ENCODE measurements around the gene EPS8L3. TPM values are rescaled to one million over a fixed set of nuclear protein-coding genes. Genes with fewer than 3 reads are reported as not detected.
"Not testable (repeated sequence)": the region's sequence is repeated elsewhere in the genome, so short reads cannot be mapped to it uniquely, and the experiment has no call there.

The EPS8L3 gene, protein sequence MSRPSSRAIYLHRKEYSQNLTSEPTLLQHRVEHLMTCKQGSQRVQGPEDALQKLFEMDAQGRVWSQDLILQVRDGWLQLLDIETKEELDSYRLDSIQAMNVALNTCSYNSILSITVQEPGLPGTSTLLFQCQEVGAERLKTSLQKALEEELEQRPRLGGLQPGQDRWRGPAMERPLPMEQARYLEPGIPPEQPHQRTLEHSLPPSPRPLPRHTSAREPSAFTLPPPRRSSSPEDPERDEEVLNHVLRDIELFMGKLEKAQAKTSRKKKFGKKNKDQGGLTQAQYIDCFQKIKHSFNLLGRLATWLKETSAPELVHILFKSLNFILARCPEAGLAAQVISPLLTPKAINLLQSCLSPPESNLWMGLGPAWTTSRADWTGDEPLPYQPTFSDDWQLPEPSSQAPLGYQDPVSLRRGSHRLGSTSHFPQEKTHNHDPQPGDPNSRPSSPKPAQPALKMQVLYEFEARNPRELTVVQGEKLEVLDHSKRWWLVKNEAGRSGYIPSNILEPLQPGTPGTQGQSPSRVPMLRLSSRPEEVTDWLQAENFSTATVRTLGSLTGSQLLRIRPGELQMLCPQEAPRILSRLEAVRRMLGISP
- total RNA-seq (2014; rRNA removed; shearing (Covaris generic)) = not detected in 2 replicates
- not detected in 2 replicates for polyA plus RNA-seq (2015; cell fraction: cytosol; rRNA removed)
- not detected in 2 replicates for polyA plus RNA-seq (2015; cell fraction: nucleus; rRNA removed)

DNA sequence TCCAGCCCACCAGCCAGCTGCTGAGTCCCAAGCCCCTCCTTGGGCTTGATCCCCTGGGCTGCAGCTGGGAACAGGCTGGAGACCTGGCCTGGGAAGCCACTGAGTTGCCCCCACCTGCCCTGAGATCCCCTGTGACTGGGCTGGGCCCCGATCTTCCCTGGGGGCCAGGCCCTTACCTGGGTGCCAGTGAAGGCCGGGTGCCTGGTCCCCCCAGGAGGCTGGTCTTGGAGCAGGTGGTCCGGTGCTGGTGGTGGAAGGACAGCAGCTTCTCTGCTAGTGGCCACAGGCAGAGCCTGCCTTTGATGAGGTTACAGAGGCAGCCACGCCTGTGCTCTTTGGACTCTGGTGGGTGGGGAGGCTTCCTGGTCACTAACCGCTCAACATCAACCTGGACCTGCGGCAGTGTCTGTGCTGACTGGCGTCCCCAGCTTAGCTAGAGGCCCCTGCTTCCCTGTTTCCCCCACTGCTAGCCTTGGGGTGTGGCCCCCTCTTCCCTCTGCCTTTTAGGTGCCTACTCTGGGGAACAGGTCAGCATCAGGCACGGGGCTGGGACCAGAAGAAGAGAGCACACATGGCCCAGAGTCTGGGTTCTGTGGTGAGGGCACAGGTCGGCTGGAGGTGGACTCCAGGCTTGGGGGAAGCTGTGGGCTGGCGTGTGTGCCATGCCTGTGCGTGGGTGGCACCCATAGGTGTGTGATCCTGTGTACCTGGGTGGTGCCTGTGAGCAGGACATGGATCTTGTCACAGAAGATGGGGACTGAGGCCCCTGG lies at the start of gene EPS8L3:
TSS of gene EPS8L3 (minus strand) at position 278 of the 770 bp plus-strand sequence. CDS start 2,174 bp downstream, outside the sequence.
- in situ Hi-C loops (cut with HindIII; ENCODE audit: low pct_unique_long_range_greater_than_20kb, low sequenced_read_pairs) = no loop called here

DNA sequence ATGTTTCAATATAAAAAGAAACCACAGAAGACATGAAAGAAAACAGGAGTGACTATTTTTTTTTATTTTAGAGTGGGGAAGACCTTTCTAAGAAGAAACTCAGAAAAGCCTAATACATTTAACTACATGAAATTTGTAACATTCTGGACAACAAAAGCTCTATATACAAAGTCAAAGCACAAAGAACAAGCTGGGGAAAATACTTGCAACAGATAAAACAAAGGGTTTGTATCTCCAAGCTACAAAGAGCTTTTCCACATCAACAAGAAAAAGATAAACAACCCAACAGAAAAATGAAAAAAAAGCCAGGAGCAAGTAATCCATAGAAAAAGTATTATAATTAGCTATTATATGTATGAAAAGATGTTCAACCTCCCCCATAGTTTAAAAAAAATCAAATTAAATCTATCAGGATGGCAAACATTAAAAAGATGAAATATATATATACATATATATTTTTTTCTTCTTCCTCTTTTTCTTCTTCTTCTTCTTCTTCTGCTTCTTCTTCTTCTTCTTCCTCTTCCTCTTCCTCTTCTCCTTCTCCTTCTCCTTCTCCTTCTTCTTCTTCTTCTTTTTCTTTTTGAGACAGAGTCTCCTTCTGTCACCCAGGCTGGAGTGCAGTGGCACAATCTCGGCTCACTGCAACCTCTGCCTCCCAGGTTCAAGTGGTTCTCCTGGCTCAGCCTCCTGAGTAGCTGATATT lies 49.1 kb upstream of the EPS8L3 start:
- in situ Hi-C loops (cut with HindIII; ENCODE audit: low pct_unique_long_range_greater_than_20kb, low sequenced_read_pairs) = no loop called here
- peak; percentile 4 for DNase-seq (ENCODE audit: low read depth, low spot score)

More for the DNA sequence above, at the start of gene EPS8L3:
- DNase-seq (ENCODE audit: low read depth, low spot score) = no peak

DNA sequence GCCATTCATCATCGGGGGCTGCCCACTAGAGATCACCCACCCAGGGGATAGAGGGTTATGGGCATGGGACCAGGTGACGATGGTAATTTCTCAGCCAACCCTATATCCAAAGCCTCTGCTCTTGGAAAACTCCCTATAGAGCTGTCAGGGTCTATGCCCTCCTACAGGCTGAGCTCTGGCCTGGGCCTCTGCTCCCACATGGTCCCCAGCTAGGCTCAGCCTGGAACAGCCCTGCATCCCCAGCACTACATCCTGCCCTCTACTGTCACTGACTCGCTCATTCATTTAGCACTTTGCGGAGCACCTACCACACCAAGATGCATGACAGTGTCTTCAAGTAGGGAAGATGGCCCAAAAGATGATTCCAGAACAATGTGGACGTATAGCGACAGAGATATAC lies 45.0 kb upstream of the EPS8L3 start:
- DNase-seq (ENCODE audit: low read depth, low spot score) = no peak
- in situ Hi-C loops (cut with HindIII; ENCODE audit: low pct_unique_long_range_greater_than_20kb, low sequenced_read_pairs) = no loop called here

DNA sequence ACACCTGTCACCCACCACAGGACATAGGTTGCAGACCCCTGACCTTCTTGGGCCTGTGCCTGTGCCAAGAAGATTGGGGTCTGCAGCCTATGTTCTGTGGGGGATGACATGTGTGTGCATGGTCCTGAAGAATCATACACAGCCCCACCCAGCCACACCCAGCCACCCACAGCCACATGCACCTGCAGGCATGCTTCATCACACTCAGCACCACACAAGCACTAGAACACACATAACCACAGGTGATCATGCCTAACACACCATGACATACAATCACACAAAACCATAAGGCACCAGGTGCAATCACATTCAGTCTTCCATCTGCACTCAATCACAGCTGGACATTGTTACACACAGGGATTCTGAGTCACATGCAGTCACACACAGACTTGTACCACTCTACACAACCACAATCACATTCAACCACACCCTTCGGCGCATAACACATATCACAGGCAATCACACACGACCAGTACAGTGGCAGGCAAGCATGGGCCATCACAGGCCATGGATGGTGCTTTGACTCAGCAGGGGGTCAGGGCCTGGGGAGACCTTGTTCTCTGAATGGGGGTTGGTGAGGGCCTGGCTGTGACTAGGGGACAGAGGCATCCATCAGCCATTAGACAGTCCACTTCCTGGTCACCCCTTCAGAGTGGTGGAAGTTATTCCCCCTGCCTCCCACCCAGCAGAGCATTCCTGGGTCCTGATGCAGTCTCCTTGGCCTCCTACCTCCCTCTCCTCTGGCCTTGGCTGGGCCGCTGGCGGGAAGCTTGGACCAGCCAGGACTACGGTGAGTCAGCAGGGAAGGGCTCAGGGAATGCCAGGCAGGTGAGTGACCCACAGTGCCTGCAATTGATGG lies 44.3 kb upstream of the EPS8L3 start:
- DNase-seq (ENCODE audit: low read depth, low spot score) = no peak
- in situ Hi-C loops (cut with HindIII; ENCODE audit: low pct_unique_long_range_greater_than_20kb, low sequenced_read_pairs) = no loop called here

DNA sequence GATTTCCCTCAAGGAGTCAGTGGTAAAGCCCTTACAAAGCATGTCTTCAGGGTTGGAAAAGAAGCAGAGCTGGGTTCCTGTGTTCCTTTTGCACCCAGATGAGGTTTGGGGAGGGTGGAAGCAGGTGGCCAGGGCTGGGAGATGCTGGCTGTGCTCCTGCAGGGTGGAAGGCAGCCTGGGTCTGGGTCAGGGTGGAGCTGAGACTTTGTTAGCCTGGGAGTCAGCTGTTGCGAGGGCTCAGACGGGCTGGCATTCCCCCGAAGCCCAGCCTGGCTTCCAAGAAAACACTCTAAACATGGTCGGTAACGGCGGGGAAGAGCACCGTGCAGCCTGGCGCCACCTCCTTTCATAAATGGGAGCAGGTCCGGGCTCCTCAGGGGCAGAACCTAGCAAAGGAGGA lies 43.7 kb upstream of the EPS8L3 start:
- DNase-seq (ENCODE audit: low read depth, low spot score) = no peak
- in situ Hi-C loops (cut with HindIII; ENCODE audit: low pct_unique_long_range_greater_than_20kb, low sequenced_read_pairs) = no loop called here

DNA sequence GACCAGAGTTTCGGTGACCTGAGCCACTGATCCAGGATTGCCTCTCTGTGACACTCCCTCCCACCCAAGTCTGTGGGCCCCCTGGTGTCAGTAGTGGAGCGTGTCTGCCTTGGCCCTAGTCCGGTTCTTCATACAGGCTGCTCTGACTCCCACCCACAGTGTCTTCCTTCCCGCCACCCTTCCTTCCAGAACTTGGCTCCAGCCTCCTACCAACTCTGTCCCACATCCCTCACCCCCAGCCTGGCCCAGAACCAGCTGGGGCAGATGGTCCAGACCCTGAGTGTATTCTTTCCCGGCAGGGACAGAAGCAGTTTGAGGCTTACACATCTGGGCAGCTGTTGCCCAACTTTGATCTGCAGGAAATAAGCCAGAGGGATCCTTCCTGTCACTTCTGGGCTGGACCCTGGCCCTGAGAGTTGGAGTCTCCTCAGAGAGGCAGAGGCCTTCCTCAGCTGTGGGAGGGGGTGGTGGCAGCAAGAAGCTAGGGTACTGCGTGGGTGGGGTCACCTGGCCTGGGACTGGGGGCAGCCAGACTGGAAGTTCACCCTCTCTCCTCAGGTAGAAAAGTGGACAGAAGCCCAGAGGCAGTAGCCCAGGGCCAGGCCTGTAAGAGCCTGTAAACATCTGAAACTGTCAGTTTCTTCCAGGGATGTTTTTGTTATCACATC lies 43.1 kb upstream of the EPS8L3 start:
- in situ Hi-C loops (cut with HindIII; ENCODE audit: low pct_unique_long_range_greater_than_20kb, low sequenced_read_pairs) = no loop called here
- no peak for DNase-seq (ENCODE audit: low read depth, low spot score)

DNA sequence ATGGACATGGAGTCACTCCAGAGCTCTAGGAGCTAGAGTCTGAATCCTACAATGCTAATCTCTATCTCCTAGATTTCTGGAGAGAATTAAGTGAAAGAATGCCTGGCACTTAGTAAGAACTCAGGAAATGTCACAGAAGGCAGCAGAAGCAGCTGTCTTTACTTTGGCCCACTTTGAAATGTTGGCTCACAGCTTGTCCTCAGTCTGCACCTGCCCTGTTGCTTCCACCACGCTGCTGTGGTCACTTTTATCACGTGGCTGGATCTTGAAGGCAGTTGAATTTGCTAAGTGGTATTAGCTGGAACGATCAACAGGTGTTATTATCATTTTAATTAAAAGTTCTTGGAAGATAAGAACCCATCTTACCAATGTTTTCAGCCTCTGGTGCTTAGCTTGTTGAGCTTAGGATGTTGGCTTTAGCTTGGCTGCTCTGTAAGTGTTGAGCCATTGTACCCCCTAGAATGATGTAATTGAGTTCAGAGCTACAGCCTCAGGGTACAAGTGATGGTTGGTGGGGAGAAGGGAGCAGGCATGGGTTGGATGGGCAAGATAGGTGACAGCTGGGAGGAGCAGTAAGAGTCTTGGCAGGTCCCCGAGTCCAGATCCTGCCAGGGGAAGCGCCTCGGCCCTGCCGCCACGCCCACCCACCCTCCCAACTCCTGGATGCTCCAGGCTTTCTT lies 41.9 kb upstream of the EPS8L3 start:
- no peak for DNase-seq (ENCODE audit: low read depth, low spot score)
- in situ Hi-C loops (cut with HindIII; ENCODE audit: low pct_unique_long_range_greater_than_20kb, low sequenced_read_pairs) = no loop called here

DNA sequence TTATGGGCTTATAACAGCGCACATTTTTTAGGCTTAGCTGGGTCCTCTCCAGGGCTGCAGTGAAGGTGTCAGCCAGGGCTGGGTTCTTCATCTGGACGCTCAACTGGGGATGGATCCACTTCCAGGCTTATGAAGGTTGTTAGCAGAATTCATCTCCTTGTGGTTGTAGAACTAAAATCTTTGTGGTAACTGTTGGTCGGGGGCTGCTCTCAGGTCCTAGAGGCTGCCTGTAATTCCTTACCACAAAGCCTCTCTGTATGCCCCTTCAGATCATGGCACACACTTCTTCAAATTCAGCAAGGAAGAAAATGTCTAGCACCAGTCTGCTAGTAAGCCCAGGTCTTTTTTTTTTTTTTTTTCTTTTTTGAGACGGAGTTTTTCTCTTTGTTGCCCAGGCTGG lies 40.9 kb upstream of the EPS8L3 start:
- in situ Hi-C loops (cut with HindIII; ENCODE audit: low pct_unique_long_range_greater_than_20kb, low sequenced_read_pairs) = no loop called here
- DNase-seq (ENCODE audit: low read depth, low spot score) = no peak

DNA sequence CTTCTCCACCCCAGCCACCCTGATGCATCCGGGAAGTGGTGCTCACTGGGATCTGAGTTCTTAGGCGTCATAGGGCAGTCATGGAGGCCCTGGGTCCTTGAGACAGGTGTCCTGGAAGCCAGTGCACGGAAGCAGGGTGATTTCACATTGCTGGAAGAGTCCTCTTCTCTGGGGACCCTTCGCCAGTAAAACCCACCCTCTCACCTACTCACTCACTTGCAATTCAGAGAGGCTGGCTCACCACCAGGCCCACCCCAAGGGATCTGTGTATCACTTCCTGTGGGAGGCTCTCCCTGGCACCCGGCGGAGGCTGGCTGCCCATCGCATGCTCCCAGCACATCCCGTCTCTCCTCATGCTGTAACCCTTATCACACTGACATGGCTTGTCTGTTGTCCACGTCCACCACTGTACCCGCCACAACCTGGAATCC lies 40.2 kb upstream of the EPS8L3 start:
- in situ Hi-C loops (cut with HindIII; ENCODE audit: low pct_unique_long_range_greater_than_20kb, low sequenced_read_pairs) = no loop called here
- no peak for DNase-seq (ENCODE audit: low read depth, low spot score)

DNA sequence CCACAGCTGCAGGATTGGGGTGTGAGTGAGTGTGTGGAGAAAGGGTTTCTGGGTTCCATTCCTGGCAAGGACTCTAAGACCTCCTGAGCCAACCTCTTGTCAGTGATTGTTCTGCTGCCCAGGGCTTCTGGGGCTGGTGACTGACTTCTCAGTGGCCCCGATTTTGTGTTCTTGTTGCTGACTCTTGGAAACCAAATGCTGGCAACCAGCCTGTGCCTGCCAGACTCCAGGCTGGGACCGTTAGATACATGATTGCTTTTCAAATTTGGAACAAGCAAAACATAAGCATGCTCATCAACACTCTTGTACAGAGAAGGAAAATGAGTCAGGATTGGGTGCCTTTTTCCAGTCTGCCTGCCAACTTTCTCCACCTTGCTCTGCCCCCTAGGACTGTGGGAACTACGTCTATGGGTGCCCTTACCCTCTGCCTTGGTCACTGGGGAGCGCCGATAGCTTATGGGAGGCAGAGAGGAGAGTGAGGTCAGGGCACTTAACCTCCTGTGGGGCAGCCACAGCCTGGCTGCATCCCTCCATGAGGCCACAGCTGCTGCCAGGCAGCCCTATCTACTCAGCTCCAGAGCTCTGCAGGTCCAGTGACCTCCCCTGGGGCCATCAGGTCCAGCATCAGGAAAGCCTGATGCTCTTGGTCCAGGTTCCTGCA lies 39.3 kb upstream of the EPS8L3 start:
- in situ Hi-C loops (cut with HindIII; ENCODE audit: low pct_unique_long_range_greater_than_20kb, low sequenced_read_pairs) = no loop called here
- DNase-seq (ENCODE audit: low read depth, low spot score) = no peak

DNA sequence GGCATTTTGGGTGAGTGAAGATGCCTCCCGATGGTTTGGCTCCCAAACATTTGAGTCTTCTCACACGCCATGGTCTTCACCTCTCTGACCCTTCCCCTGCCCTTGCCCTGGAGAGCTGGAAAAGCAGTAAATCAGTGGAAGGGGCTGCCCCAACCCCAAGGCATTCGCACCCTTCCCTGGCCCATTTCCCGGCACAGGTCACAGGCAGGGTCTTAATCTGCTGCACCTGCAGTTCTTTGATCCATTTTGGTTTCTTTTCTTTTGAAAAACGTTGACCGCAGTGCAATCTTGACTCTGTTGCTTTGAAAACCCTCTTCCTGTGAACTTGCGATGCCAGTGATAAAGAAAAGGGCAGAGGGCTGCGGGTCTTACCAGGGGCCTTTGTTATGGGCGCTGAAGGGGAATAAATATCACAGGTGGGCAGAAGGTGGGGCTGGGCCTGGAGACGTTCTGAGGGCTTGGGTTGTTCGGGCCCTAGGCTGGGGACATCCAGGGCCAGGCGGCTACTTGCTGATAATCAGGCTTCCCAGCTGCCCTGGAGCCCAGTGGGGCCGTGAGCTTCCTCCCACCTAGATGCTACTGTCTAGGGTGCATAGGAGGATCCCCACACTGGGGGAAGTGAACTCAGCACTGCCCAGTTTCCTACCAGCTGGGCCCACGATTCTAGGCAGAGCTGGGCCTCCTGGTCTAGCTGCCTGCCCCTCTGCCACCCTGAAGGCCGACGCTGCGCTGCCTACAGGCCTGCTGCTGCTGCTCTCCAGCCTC lies 38.6 kb upstream of the EPS8L3 start:
- in situ Hi-C loops (cut with HindIII; ENCODE audit: low pct_unique_long_range_greater_than_20kb, low sequenced_read_pairs) = no loop called here
- no peak for DNase-seq (ENCODE audit: low read depth, low spot score)

DNA sequence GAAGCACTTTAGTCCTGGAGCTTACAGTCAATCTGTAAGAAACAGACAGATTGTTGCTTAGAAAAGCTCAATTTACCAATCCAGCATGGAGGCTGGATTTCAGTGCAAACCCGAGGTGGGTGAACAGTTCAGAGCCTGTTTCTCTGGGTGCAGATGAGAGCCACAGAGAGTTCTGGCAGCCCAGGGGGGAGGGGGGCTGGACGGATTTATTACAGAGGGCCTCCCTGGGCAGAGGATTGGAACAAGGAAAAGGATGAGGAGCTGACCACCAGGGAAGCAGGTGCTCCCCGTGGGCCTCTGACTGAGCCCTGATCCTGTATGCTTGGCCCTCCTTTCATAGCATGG lies 38.0 kb upstream of the EPS8L3 start:
- DNase-seq (ENCODE audit: low read depth, low spot score) = no peak
- in situ Hi-C loops (cut with HindIII; ENCODE audit: low pct_unique_long_range_greater_than_20kb, low sequenced_read_pairs) = no loop called here

DNA sequence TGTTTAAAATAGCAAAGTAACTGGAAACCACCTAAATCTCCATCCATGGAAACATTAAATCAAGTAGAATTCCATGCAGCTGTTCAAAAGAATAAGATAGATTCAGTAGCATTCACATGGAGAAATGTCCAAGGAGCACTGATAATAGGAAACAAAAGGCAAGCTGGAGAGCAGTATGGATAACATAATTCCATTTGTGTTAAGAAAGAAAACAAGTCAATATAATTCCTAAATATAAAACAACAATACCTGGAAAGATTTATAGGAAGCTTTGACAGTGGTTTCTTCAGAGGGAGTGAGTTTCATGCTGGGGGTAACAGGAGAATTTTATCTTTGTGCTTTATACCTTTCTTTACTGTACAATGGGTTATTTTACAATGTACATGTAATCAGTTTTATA lies 36.6 kb upstream of the EPS8L3 start:
- no peak for DNase-seq (ENCODE audit: low read depth, low spot score)
- in situ Hi-C loops (cut with HindIII; ENCODE audit: low pct_unique_long_range_greater_than_20kb, low sequenced_read_pairs) = no loop called here

DNA sequence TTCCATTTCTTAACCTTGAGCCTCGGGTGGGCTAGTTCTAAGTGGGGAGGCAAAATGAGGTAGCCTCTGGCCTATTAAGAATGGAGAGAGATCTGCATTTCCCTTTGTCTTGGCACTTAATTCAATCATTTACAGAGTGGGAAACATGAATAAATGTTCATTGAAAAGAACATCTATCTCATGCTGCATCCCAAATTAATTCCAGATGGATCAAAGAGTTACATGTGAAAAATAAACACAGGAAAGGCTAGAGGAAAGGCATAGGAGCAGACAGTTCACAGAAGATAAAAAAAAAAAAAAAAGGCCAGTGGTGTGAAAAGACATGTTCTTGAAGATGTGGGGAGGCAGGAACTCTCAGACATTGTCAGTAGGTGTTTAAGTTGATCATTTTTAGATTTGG lies 35.7 kb upstream of the EPS8L3 start:
- DNase-seq (ENCODE audit: low read depth, low spot score) = no peak
- in situ Hi-C loops (cut with HindIII; ENCODE audit: low pct_unique_long_range_greater_than_20kb, low sequenced_read_pairs) = no loop called here

DNA sequence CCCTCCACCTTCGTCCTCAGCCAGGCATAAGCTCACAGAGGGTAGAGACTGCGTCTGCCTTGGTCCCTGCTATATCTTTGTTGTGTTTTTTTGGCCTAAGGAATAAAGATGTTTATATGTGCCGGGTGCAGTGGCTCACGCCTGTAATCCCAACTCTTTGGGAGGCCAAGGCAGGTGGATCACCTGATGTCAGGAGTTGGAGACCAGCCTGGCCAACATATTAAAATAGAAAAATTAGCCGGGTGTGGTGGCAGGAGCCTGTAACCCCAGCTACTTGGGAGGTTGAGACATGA lies 33.5 kb upstream of the EPS8L3 start:
- DNase-seq (ENCODE audit: low read depth, low spot score); in situ Hi-C loops (cut with HindIII; ENCODE audit: low pct_unique_long_range_greater_than_20kb, low sequenced_read_pairs): not testable (repeated sequence)
